ENCODE results near the gene ADARB2.

ADARB2 gene

GRCh38 chr10:1293157-1293556 lies 444.2 kb downstream of the ADARB2 start:
- no peaks in the 10 kb centered on the region for H3K36me3 ChIP-seq (ENCODE audit: control insufficient read depth in 1 of 2, insufficient read depth in 2 of 2, low read length in 2 of 2)
- H3K4me3 ChIP-seq (ENCODE audit: low read depth in 1 of 2, low read length in 2 of 2): no peak overlapping the region
- peaks cover 0 to 3% of the 10 kb centered on the region in 2 donors for H3K9me3 ChIP-seq (ENCODE audit: control insufficient read depth in 1 of 2, low read length in 2 of 2)
- no peaks in the 10 kb centered on the region for H3K27me3 ChIP-seq (ENCODE audit: low read depth, low read length)
- no peak overlapping the region for H3K27ac ChIP-seq (ENCODE audit: low read length)
- H3K4me1 ChIP-seq (ENCODE audit: control insufficient read depth in 1 of 2, insufficient read depth in 2 of 2, low read length in 2 of 2): no peaks in the 10 kb centered on the region

GRCh38 chr10:1292611-1293031 lies 444.7 kb downstream of the ADARB2 start:
- Histone ChIP-seq H3K4me1 (ENCODE audit: control insufficient read depth in 1 of 2, insufficient read depth in 2 of 2, low read length in 2 of 2) (no peaks in the 10 kb centered on the region), H3K4me3 (ENCODE audit: low read depth in 1 of 2, low read length in 2 of 2) (no peak overlapping the region)

GRCh38 chr10:1291178-1292090 lies 445.9 kb downstream of the ADARB2 start:
- H3K9me3 ChIP-seq (ENCODE audit: control insufficient read depth in 1 of 2, low read length in 2 of 2): peaks cover 0 to 3% of the 10 kb centered on the region in 2 donors
- no peaks in the 10 kb centered on the region for H3K36me3 ChIP-seq (ENCODE audit: control insufficient read depth in 1 of 2, insufficient read depth in 2 of 2, low read length in 2 of 2)
- H3K27me3 ChIP-seq (ENCODE audit: low read depth, low read length): no peaks in the 10 kb centered on the region
- no peak overlapping the region for H3K27ac ChIP-seq (ENCODE audit: low read length)
- H3K4me3 ChIP-seq (ENCODE audit: low read depth in 1 of 2, low read length in 2 of 2): no peak overlapping the region
- H3K4me1 ChIP-seq (ENCODE audit: control insufficient read depth in 1 of 2, insufficient read depth in 2 of 2, low read length in 2 of 2): no peaks in the 10 kb centered on the region

More at GRCh38 chr10:1292611-1293031, 444.7 kb downstream of the ADARB2 start:
- peaks cover 0 to 3% of the 10 kb centered on the region in 2 donors for H3K9me3 ChIP-seq (ENCODE audit: control insufficient read depth in 1 of 2, low read length in 2 of 2)
- H3K36me3 ChIP-seq (ENCODE audit: control insufficient read depth in 1 of 2, insufficient read depth in 2 of 2, low read length in 2 of 2): no peaks in the 10 kb centered on the region
- no peak overlapping the region for H3K27ac ChIP-seq (ENCODE audit: low read length)
- no peaks in the 10 kb centered on the region for H3K27me3 ChIP-seq (ENCODE audit: low read depth, low read length)

GRCh38 chr10:1290071-1290471 lies 447.3 kb downstream of the ADARB2 start:
- H3K27me3 ChIP-seq (ENCODE audit: low read depth, low read length): no peaks in the 10 kb centered on the region
- H3K27ac ChIP-seq (ENCODE audit: low read length): no peak overlapping the region
- no peak overlapping the region for H3K4me3 ChIP-seq (ENCODE audit: low read depth in 1 of 2, low read length in 2 of 2)
- no peaks in the 10 kb centered on the region for H3K4me1 ChIP-seq (ENCODE audit: control insufficient read depth in 1 of 2, insufficient read depth in 2 of 2, low read length in 2 of 2)
- no peaks in the 10 kb centered on the region for H3K9me3 ChIP-seq (ENCODE audit: control insufficient read depth in 1 of 2, low read length in 2 of 2)
- no peaks in the 10 kb centered on the region for H3K36me3 ChIP-seq (ENCODE audit: control insufficient read depth in 1 of 2, insufficient read depth in 2 of 2, low read length in 2 of 2)

- no peaks in the 10 kb centered on the region for H3K27me3 ChIP-seq (ENCODE audit: low read depth, low read length)
- H3K4me3 ChIP-seq (ENCODE audit: low read depth in 1 of 2, low read length in 2 of 2): no peak overlapping the region
- peaks cover 0 to 3% of the 10 kb centered on the region in 2 donors for H3K9me3 ChIP-seq (ENCODE audit: control insufficient read depth in 1 of 2, low read length in 2 of 2)
- H3K4me1 ChIP-seq (ENCODE audit: control insufficient read depth in 1 of 2, insufficient read depth in 2 of 2, low read length in 2 of 2): no peaks in the 10 kb centered on the region
- H3K27ac ChIP-seq (ENCODE audit: low read length): no peak overlapping the region
- no peaks in the 10 kb centered on the region for H3K36me3 ChIP-seq (ENCODE audit: control insufficient read depth in 1 of 2, insufficient read depth in 2 of 2, low read length in 2 of 2)
These were observed 447.7 kb downstream of the ADARB2 start for GRCh38 chr10:1289591-1289990.

GRCh38 chr10:1287971-1288401 lies 449.3 kb downstream of the ADARB2 start:
- Histone ChIP-seq H3K27ac (ENCODE audit: low read length) (no peak overlapping the region), H3K4me3 (ENCODE audit: low read depth in 1 of 2, low read length in 2 of 2) (no peak overlapping the region)

GRCh38 chr10:1287487-1287886 lies 449.8 kb downstream of the ADARB2 start:
- no peaks in the 10 kb centered on the region for H3K36me3 ChIP-seq (ENCODE audit: control insufficient read depth in 1 of 2, insufficient read depth in 2 of 2, low read length in 2 of 2)
- H3K4me1 ChIP-seq (ENCODE audit: control insufficient read depth in 1 of 2, insufficient read depth in 2 of 2, low read length in 2 of 2): no peaks in the 10 kb centered on the region
- H3K9me3 ChIP-seq (ENCODE audit: control insufficient read depth in 1 of 2, low read length in 2 of 2): peaks cover 0 to 6% of the 10 kb centered on the region in 2 donors
- H3K27me3 ChIP-seq (ENCODE audit: low read depth, low read length): no peaks in the 10 kb centered on the region
- no peak overlapping the region for H3K27ac ChIP-seq (ENCODE audit: low read length)
- H3K4me3 ChIP-seq (ENCODE audit: low read depth in 1 of 2, low read length in 2 of 2): no peak overlapping the region

More at GRCh38 chr10:1287971-1288401, 449.3 kb downstream of the ADARB2 start:
- H3K9me3 ChIP-seq (ENCODE audit: control insufficient read depth in 1 of 2, low read length in 2 of 2): peaks cover 0 to 6% of the 10 kb centered on the region in 2 donors
- no peaks in the 10 kb centered on the region for H3K4me1 ChIP-seq (ENCODE audit: control insufficient read depth in 1 of 2, insufficient read depth in 2 of 2, low read length in 2 of 2)
- H3K27me3 ChIP-seq (ENCODE audit: low read depth, low read length): no peaks in the 10 kb centered on the region
- H3K36me3 ChIP-seq (ENCODE audit: control insufficient read depth in 1 of 2, insufficient read depth in 2 of 2, low read length in 2 of 2): no peaks in the 10 kb centered on the region

- peaks cover 0 to 6% of the 10 kb centered on the region in 2 donors for H3K9me3 ChIP-seq (ENCODE audit: control insufficient read depth in 1 of 2, low read length in 2 of 2)
- no peaks in the 10 kb centered on the region for H3K27me3 ChIP-seq (ENCODE audit: low read depth, low read length)
- H3K4me1 ChIP-seq (ENCODE audit: control insufficient read depth in 1 of 2, insufficient read depth in 2 of 2, low read length in 2 of 2): no peaks in the 10 kb centered on the region
- no peak overlapping the region for H3K27ac ChIP-seq (ENCODE audit: low read length)
- no peak overlapping the region for H3K4me3 ChIP-seq (ENCODE audit: low read depth in 1 of 2, low read length in 2 of 2)
- H3K36me3 ChIP-seq (ENCODE audit: control insufficient read depth in 1 of 2, insufficient read depth in 2 of 2, low read length in 2 of 2): no peaks in the 10 kb centered on the region
These were observed 453.2 kb downstream of the ADARB2 start for GRCh38 chr10:1284076-1284475.

- Histone ChIP-seq H3K27ac (ENCODE audit: low read length) (no peak overlapping the region), H3K4me1 (ENCODE audit: control insufficient read depth in 1 of 2, insufficient read depth in 2 of 2, low read length in 2 of 2) (no peaks in the 10 kb centered on the region), H3K9me3 (ENCODE audit: control insufficient read depth in 1 of 2, low read length in 2 of 2) (peaks cover 0 to 6% of the 10 kb centered on the region in 2 donors), H3K4me3 (ENCODE audit: low read depth in 1 of 2, low read length in 2 of 2) (no peak overlapping the region), H3K27me3 (ENCODE audit: low read depth, low read length) (no peaks in the 10 kb centered on the region), H3K36me3 (ENCODE audit: control insufficient read depth in 1 of 2, insufficient read depth in 2 of 2, low read length in 2 of 2) (no peaks in the 10 kb centered on the region)
These were observed 455.9 kb downstream of the ADARB2 start for GRCh38 chr10:1281405-1281782.

- Histone ChIP-seq H3K27me3 (ENCODE audit: low read depth, low read length) (no peaks in the 10 kb centered on the region), H3K9me3 (ENCODE audit: control insufficient read depth in 1 of 2, low read length in 2 of 2) (peaks cover 0 to 6% of the 10 kb centered on the region in 2 donors), H3K4me3 (ENCODE audit: low read depth in 1 of 2, low read length in 2 of 2) (no peak overlapping the region), H3K27ac (ENCODE audit: low read length) (no peak overlapping the region), H3K4me1 (ENCODE audit: control insufficient read depth in 1 of 2, insufficient read depth in 2 of 2, low read length in 2 of 2) (no peaks in the 10 kb centered on the region), H3K36me3 (ENCODE audit: control insufficient read depth in 1 of 2, insufficient read depth in 2 of 2, low read length in 2 of 2) (no peaks in the 10 kb centered on the region)
These were observed 456.6 kb downstream of the ADARB2 start for GRCh38 chr10:1280466-1281404.

GRCh38 chr10:1278306-1278705 lies 459.0 kb downstream of the ADARB2 start:
- H3K27ac ChIP-seq (ENCODE audit: low read length): no peak overlapping the region
- no peaks in the 10 kb centered on the region for H3K9me3 ChIP-seq (ENCODE audit: control insufficient read depth in 1 of 2, low read length in 2 of 2)
- no peak overlapping the region for H3K4me3 ChIP-seq (ENCODE audit: low read depth in 1 of 2, low read length in 2 of 2)
- no peaks in the 10 kb centered on the region for H3K4me1 ChIP-seq (ENCODE audit: control insufficient read depth in 1 of 2, insufficient read depth in 2 of 2, low read length in 2 of 2)
- no peaks in the 10 kb centered on the region for H3K36me3 ChIP-seq (ENCODE audit: control insufficient read depth in 1 of 2, insufficient read depth in 2 of 2, low read length in 2 of 2)
- H3K27me3 ChIP-seq (ENCODE audit: low read depth, low read length): no peaks in the 10 kb centered on the region

All from muscle layer of duodenum (tissue), 2 donors.